ENCODE measurements around the gene BPIFA2.

The BPIFA2 gene

DNA sequence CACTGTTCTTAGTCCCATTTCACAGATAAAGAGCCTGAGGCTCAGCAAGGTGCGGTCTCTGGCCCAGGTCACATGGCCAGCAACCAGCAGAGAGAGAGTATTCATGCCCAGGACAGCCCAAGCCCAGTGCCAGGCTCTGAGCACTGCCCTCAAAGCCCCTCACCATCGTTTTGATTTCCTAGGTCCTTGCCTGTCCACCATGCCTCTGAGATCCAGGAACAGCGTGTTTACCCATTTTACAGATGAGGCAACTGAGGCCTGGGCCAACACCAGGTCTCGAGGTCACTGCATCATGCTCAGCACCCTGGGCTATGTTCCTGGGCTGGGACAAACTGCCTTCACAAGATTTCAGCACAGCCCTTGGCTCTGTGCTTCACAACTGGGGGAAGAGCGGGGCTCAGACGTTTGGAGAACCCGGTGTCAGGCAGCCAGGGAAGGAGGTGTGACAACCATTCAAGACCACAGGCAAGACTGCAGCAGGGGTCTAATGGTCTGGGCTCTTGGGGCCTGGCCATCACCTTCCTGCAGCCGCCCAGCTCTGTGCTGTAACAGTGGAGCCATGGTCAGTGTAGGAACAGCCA lies 1.3 kb upstream of the BPIFA2 start:
- Histone ChIP-seq H3K4me3 (no peak overlapping the region), H3K27ac (no peak overlapping the region)
- no peak for DNase-seq (ENCODE audit: low spot score)
- TF ChIP-seq, protein P1, sequence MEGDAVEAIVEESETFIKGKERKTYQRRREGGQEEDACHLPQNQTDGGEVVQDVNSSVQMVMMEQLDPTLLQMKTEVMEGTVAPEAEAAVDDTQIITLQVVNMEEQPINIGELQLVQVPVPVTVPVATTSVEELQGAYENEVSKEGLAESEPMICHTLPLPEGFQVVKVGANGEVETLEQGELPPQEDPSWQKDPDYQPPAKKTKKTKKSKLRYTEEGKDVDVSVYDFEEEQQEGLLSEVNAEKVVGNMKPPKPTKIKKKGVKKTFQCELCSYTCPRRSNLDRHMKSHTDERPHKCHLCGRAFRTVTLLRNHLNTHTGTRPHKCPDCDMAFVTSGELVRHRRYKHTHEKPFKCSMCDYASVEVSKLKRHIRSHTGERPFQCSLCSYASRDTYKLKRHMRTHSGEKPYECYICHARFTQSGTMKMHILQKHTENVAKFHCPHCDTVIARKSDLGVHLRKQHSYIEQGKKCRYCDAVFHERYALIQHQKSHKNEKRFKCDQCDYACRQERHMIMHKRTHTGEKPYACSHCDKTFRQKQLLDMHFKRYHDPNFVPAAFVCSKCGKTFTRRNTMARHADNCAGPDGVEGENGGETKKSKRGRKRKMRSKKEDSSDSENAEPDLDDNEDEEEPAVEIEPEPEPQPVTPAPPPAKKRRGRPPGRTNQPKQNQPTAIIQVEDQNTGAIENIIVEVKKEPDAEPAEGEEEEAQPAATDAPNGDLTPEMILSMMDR (IDR thresholded peaks at IDR 0.05), result no peak

DNA sequence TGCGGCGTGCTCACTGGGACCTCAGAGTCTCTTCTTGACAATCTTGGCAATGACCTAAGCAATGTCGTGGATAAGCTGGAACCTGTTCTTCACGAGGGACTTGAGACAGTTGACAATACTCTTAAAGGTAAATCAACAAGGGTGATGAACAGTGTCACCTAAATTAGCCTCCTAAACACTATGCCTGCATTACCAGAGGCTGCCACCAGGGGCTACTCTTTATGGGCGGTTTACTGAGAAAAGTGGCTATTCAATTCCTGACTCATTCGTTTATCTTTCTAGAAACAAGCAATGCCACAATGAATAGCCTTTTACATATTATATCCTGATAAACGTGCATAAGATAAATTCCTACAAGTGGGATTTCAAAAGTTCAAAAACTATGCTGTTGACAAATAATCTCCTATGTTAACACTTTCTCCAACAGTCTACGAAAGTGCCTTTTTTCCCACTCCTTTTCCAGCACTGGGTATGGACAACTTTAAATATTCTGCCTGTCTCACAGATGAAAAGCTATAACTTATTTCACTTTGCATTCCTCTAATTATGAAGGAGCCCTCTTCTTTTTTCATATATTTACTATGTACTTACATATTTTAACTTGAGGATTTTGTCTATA lies 1.3 kb downstream of the BPIFA2 start:
- TF ChIP-seq, protein P1 (IDR thresholded peaks at IDR 0.05), result no peak
- H3K27ac ChIP-seq, result no peak overlapping the region
- DNase-seq (ENCODE audit: low spot score), result no peak
- H3K4me3 ChIP-seq, result no peak overlapping the region

DNA sequence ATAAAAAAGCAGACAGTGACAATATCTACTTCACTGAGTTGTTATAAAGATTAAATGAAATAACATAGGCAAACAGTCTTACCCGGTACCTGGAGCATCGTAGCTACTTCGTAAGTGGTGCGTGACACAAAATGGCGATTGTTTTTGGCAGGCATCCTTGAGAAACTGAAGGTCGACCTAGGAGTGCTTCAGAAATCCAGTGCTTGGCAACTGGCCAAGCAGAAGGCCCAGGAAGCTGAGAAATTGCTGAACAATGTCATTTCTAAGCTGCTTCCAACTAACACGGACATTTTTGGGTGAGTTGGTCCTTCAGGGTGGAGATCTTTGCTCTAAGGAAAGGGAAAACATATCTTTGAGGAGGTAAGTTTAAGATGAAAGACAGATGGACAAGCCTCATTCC lies 4.8 kb downstream of the BPIFA2 start:
- DNase-seq (ENCODE audit: low spot score), result no peak

DNA sequence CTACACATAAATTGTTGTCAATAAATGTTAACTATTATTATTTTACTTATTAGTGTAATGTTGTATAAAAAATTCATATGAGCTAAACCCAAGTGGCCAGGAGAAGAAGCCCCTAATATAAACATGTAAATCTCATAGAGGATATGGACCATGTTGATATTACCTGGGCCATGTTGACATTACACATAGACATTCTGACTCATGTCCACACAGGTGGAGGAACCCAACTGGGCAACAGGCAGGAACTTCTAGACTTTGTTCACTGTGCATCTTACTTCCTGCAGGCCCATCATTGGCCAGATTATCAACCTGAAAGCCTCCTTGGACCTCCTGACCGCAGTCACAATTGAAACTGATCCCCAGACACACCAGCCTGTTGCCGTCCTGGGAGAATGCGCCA lies 7.2 kb downstream of the BPIFA2 start:
- DNase-seq (ENCODE audit: low spot score), result no peak
- Histone ChIP-seq H3K4me3 (no peak overlapping the region), H3K27ac (no peak overlapping the region)
- TF ChIP-seq, protein P1 (IDR thresholded peaks at IDR 0.05), result no peak

More for the DNA sequence above, 4.8 kb downstream of the BPIFA2 start:
- no peak overlapping the region for H3K27ac ChIP-seq
- H3K4me3 ChIP-seq, result no peak overlapping the region
- TF ChIP-seq, protein P1 (IDR thresholded peaks at IDR 0.05), result no peak

DNA sequence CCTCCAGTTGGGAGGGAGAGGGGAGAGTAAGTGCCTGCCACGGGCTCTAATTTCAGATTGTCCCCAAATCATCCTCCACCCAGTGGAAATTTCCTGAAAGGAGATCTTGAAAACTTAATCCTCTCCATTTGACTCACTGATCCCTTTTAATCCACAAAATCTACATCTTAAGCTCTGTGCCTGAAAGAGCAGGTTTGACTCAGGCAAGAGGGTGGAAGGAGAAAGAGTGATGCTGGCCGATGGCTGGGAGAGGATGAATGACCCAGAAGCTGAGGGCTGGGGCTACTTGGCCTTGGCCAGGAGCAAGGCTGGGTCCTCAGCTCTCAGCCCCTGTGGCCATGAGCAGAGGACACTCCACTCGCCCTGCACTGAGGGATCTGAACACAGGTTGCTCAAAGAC lies 8.1 kb downstream of the BPIFA2 start:
- H3K27ac ChIP-seq, result no peak overlapping the region
- TF ChIP-seq, protein P1 (IDR thresholded peaks at IDR 0.05), result no peak
- H3K4me3 ChIP-seq, result no peak overlapping the region
- DNase-seq (ENCODE audit: low spot score), result no peak

DNA sequence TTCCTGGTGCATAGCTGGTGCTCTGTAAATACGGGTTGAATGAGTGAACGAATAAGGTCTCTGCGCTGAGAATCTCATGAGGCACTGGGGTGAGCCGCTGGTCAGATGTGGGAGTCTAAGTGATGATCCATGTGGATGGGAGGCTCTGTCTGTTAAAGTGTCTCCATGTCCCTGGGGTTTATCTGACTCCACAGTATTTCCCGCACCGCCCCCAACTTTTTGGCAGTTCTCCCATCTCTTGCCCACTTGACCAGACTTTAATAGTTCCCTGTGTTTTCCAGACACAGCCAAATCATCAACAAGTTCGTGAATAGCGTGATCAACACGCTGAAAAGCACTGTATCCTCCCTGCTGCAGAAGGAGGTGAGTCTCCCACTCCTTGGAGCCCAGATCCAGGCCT lies 9.9 kb downstream of the BPIFA2 start:
- TF ChIP-seq, protein P1 (IDR thresholded peaks at IDR 0.05), result no peak
- Histone ChIP-seq H3K27ac (no peak overlapping the region), H3K4me3 (no peak overlapping the region)

DNA sequence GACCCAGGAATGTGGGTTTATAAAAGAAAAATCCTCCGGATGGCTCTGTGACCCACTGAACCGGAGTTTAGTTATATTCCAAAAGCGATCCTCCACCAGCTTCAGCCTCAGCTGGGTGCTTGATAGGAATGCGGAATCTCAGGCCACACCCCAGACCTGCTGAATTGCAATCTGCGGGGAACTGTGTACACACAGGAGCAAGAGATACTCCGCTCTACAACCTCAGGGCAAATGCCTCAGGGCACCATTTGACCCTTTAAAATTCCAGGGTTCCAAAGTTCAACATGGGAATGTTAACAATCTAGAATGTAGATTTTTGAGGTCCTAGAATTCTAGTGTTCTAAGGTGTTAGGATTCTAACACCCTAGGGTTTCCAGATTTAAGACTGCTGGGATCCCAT lies 10.8 kb downstream of the BPIFA2 start:
- TF ChIP-seq, protein P1 (IDR thresholded peaks at IDR 0.05), result no peak
- DNase-seq (ENCODE audit: low spot score), result no peak
- Histone ChIP-seq H3K27ac (no peak overlapping the region), H3K4me3 (no peak overlapping the region)

More for the DNA sequence above, 9.9 kb downstream of the BPIFA2 start:
- no peak for DNase-seq (ENCODE audit: low spot score)
